SU-DHL-6 (cell line): ENCODE data around the gene YPEL3.
A peak's percentile ranks its signal among the peaks of the same experiment; 100 is the strongest.

Experiments
- H2AFZ ChIP-seq: fragments of 200-600 bp; sonication (generic); 2 replicates; pipeline ENCODE4 v1.6.1; 2014; ENCODE audit warnings: low read depth, mild to moderate bottlenecking, moderate library complexity, mixed read lengths, antibody characterized with exemption, low read length; ENCODE audit not compliant: severe bottlenecking
- H3F3A ChIP-seq: fragments of 200-600 bp; shearing (Covaris generic); 2 replicates; pipeline ENCODE4 v1.6.0; 2016; ENCODE audit warnings: antibody characterized with exemption, mild to moderate bottlenecking; ENCODE audit not compliant: insufficient read depth
- H3K27ac ChIP-seq: fragments of 200-600 bp; sonication (generic); 2 replicates; pipeline ENCODE4 v1.5.1; 2016; ENCODE audit warnings: low read depth, mild to moderate bottlenecking, low read length, moderate library complexity, mixed read lengths
- H3K27me3 ChIP-seq: fragments of 200-600 bp; sonication (generic), shearing (Covaris generic); 2 replicates; pipeline ENCODE4 v1.6.0; 2014; ENCODE audit warnings: mild to moderate bottlenecking, low read length
- H3K36me3 ChIP-seq: fragments of 200-600 bp; sonication (generic); 2 replicates; pipeline ENCODE4 v1.6.1; 2014; ENCODE audit warnings: mild to moderate bottlenecking, low read length, mixed read lengths
- H3K4me2 ChIP-seq: fragments of 300-600, 200-600 bp; shearing (Covaris generic), sonication (generic); 2 replicates; pipeline ENCODE4 v1.6.0; 2014; ENCODE audit warnings: low read length, low read depth, mild to moderate bottlenecking; ENCODE audit not compliant: poor library complexity, severe bottlenecking
- H3K4me3 ChIP-seq: fragments of 200-600 bp; sonication (generic); 2 replicates; pipeline ENCODE4 v1.5.1; 2014; ENCODE audit warnings: antibody characterized with exemption, low read length, mild to moderate bottlenecking, mixed read lengths; ENCODE audit not compliant: insufficient read depth, poor library complexity, severe bottlenecking
- H3K79me2 ChIP-seq: fragments of 200-600 bp; sonication (generic); 2 replicates; pipeline ENCODE4 v1.6.1; 2014; ENCODE audit warnings: mild to moderate bottlenecking, low read length, moderate library complexity; ENCODE audit not compliant: insufficient read depth
- H3K9ac ChIP-seq: fragments of 200-600 bp; sonication (generic); 2 replicates; pipeline ENCODE4 v1.7.0; 2014; ENCODE audit warnings: mild to moderate bottlenecking, low read length
- H3K9me2 ChIP-seq: fragments of 200-600 bp; sonication (generic); replicated peaks from 2 replicates; pipeline ENCODE4 v1.6.1; 2014; ENCODE audit warnings: low read length; ENCODE audit not compliant: insufficient read depth
- H3K9me3 ChIP-seq: fragments of 200-600 bp; sonication (generic); 2 replicates; pipeline ENCODE4 v1.6.1; 2014; ENCODE audit warnings: low read length, mixed read lengths; ENCODE audit not compliant: insufficient read depth
- H4K20me1 ChIP-seq: fragments of 200-600 bp; sonication (generic); 2 replicates; pipeline ENCODE4 v1.6.1; 2014; ENCODE audit warnings: low read depth, mild to moderate bottlenecking, antibody characterized with exemption, low read length, moderate library complexity, mixed read lengths
- CTCF ChIP-seq: fragments of 200-600 bp; sonication (generic); IDR thresholded peaks from one replicate; pipeline ENCODE4 v1.5.1; 2017; ENCODE audit warnings: antibody characterized with exemption, mild to moderate bottlenecking, low read length, moderate library complexity; ENCODE audit not compliant: insufficient read depth, poor library complexity, severe bottlenecking
- EZH2phosphoT487 ChIP-seq: fragments of 200-600 bp; sonication (generic), shearing (Covaris generic); conservative IDR thresholded peaks from 2 replicates; pipeline ENCODE4 v1.6.1; 2018; ENCODE audit warnings: mild to moderate bottlenecking, antibody characterized with exemption, low read length, moderate library complexity, mixed read lengths

YPEL3 gene

GRCh38 chr16:30075503-30076275 lies 20.3 kb downstream of the YPEL3 start, which contains the start of gene PPP4C:
TSS of gene PPP4C (plus strand) at chr16:30075994. CDS start at chr16:30076378, 384 bp downstream.
- H3K9me3 ChIP-seq = no peaks in the 10 kb centered on the region
- H3K27ac ChIP-seq = peak within 1 kb of the TSS; percentile 85
- peaks cover 42% of the 10 kb centered on the region for H3K79me2 ChIP-seq
- H3K4me2 ChIP-seq = peak within 1 kb of the TSS; percentile 94
- H2AFZ ChIP-seq = peak within 1 kb of the TSS; percentile 4
- no peaks in the 10 kb centered on the region for H3K27me3 ChIP-seq
- no peaks in the 10 kb centered on the region; the same call in 1 of the 2 replicates for H4K20me1 ChIP-seq
- H3K9me2 ChIP-seq = no peaks in the 10 kb centered on the region
- no peak for TF ChIP-seq EZH2phosphoT487
- H3K4me3 ChIP-seq = peak within 1 kb of the TSS; percentile 84
- peaks cover 45% of the 10 kb centered on the region for H3F3A ChIP-seq
- H3K9ac ChIP-seq = peak within 1 kb of the TSS; percentile 97
- no peaks in the 10 kb centered on the region for H3K36me3 ChIP-seq

- peaks cover 47% of the 10 kb centered on the region for H3F3A ChIP-seq
- peaks cover 16% of the 10 kb centered on the region for H3K36me3 ChIP-seq
- H3K9ac ChIP-seq = no peak overlapping the region
- TF ChIP-seq EZH2phosphoT487 (no peak), CTCF (no peak)
- H3K79me2 ChIP-seq = peaks cover 26% of the 10 kb centered on the region
- H3K9me3 ChIP-seq = no peaks in the 10 kb centered on the region
- H3K27me3 ChIP-seq = no peaks in the 10 kb centered on the region
- no peaks in the 10 kb centered on the region; the same call in 1 of the 2 replicates for H4K20me1 ChIP-seq
- no peak overlapping the region for H3K27ac ChIP-seq
- no peaks in the 10 kb centered on the region for H3K9me2 ChIP-seq
- H2AFZ ChIP-seq = no peak overlapping the region
- no peak overlapping the region for H3K4me3 ChIP-seq
- no peak overlapping the region for H3K4me2 ChIP-seq
Measured at GRCh38 chr16:30070490-30070889, 25.5 kb downstream of the YPEL3 start.

- no peaks in the 10 kb centered on the region for H3K9me3 ChIP-seq
- no peaks in the 10 kb centered on the region for H3K9me2 ChIP-seq
- H3K27me3 ChIP-seq = no peaks in the 10 kb centered on the region
- no peak overlapping the region for H3K9ac ChIP-seq
- H4K20me1 ChIP-seq = no peaks in the 10 kb centered on the region; the same call in 1 of the 2 replicates
- peaks cover 16% of the 10 kb centered on the region for H3K36me3 ChIP-seq
- H3K27ac ChIP-seq = no peak overlapping the region
- no peak overlapping the region for H2AFZ ChIP-seq
- no peak overlapping the region for H3K4me3 ChIP-seq
- no peak overlapping the region for H3K4me2 ChIP-seq
- peaks cover 27% of the 10 kb centered on the region for H3K79me2 ChIP-seq
- H3F3A ChIP-seq = peaks cover 40% of the 10 kb centered on the region
- TF ChIP-seq CTCF = no peak
Measured at GRCh38 chr16:30069611-30070462, 26.2 kb downstream of the YPEL3 start.
